ENCODE data around the gene PTPN12.

GRCh38 chr7:77536017-77536412, 1.1 kb upstream of the PTPN12 start:
- TF ChIP-seq POLR2A (IDR thresholded peaks at IDR 0.05), result no peak
- no peak for TF ChIP-seq CTCF (IDR thresholded peaks at IDR 0.05)
